ENCODE measurements around the gene KIF1A.
"Not testable (repeated sequence)": the region's sequence is repeated elsewhere in the genome, so short reads cannot be mapped to it uniquely, and the experiment has no call there.

KIF1A gene

DNA sequence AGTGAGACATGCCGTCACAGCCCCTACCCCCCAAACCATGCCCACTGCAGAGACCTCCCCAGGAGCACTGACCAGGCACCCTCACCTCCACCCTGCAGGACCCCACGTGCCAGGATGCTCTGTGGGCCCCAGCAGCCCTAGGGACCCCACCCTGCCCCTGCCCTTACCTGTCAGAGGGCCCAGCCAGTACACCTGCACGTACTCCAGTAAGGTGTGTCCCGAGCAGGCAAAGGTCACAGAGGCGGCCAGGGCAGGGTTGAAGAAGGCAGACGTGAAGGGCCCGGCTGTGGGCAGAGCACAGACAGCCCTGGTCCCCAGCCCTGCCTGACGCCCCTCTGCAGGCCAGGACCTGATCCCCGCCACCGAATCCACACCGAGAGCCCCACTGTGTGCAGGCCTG is 139.8 kb downstream of the KIF1A start:
- not testable (repeated sequence) for DNase-seq

DNA sequence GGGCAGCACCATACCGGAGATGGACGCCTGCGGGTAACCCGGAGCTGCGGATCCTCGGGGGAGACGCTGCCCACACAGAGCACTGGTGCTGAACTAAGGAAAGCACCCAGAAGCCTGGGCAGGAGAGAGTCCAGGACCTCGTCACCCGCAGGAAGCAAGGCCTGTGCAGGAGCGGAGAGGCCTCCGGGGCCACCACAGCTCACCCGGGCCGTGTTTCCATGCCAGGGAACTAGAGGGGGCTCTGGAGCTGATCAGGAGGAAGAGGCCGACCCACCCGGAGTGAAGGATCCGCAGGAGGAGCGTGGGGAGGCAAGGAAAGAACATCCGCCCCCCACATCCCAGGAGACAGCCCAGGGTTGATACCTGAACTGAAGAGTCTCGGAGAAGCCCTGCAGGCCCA is 141.1 kb downstream of the KIF1A start:
- DNase-seq, result not testable (repeated sequence)

DNA sequence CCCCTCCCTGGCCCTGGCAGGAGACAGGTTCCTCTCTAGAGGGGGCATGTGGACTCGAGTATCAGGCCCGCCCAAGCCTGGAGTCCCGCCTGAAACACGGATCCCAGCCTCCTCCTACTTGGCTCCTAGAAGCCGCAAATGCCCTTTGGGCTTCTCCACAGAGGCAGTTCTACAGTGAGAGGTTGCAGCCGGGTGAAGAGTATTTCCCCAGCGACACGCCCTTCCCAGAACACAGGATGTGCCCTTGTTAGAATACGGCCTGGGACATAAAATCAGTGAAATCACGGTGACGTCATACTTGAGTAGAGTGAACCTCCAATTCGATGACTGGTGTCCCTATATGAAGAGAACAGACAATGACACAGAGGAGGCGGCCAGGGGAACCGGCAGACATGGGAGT is 142.0 kb downstream of the KIF1A start:
- DNase-seq, result not testable (repeated sequence)

DNA sequence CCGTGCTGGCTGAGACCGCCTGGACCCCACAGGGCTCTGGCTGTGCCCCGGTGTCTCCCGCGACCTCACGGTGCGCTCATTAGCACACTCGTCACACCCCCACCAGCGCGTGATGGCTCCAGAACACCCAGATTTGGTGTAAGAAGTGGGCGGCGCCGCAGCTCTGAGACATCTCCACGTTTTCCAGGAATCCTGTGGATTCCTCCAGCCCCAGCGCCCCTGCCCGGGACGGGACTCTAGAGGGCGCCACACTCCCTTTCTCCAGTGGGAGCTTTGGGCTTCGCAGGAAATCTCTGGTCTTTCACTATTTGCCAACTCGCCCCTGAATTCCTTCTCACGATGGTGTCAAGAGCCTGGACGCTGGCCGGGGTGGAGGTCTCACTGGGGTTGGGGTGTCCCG is 144.7 kb downstream of the KIF1A start:
- DNase-seq, result not testable (repeated sequence)

DNA sequence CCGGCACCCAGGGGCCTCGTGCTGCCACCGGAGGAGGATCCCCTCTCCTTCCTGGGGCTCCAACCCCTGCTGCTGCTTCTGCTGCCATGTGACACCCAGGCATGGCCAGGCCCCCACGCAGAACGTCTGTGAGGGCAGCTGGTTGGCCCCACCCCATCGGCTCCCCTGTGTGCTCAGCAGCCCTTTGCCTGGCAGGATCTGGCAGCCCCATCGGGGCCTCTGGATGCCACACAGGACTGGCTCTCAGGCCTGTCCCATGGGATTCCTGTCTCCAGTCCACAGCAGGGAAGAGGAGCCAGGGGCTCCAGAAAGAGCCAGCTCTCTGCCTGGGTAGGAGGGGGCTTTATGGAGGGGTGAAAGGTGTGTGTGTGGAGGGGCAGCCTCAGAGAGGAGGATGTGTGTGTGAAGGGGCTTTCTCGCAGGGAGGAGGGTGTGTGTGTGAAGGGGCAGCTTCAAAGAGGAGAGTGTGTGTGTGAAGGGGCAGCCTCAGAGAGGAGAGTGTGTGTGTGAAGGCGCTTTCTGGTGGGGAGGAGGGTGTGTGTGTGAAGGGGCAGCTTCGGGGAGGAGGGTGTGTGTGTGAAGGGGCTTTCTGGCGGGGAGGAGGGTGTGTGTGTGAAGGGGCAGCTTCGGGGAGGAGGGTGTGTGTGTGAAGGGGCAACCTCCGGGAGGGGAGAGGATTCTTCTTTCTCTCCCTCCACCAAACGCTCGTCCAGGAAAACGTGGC is 145.4 kb downstream of the KIF1A start:
- DNase-seq, result not testable (repeated sequence)

DNA sequence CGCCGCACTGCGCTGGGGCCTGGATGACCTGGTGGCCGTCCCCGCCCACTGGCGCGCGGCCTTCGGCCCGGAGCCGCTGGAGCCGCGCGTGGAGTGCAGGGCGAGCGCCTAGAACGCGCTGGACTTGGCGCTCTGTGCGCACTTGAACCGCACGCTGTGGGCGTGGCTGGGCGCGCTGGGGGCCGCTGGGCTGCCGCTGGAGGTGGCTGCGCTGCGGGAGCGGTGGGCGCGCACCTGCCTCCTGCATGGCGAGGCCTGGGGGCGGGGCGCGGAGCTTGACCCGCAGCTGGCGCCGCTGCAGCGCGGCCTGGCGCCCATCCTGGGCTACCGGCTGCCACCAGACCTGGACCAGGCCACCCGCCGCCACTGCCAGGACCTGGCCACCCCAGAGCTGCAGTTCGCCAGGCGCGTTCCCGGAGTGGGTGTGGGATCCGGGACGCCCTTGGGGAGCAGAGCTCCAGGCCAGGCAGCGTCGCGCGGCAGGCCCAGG is 147.3 kb downstream of the KIF1A start:
- DNase-seq, result no peak

DNA sequence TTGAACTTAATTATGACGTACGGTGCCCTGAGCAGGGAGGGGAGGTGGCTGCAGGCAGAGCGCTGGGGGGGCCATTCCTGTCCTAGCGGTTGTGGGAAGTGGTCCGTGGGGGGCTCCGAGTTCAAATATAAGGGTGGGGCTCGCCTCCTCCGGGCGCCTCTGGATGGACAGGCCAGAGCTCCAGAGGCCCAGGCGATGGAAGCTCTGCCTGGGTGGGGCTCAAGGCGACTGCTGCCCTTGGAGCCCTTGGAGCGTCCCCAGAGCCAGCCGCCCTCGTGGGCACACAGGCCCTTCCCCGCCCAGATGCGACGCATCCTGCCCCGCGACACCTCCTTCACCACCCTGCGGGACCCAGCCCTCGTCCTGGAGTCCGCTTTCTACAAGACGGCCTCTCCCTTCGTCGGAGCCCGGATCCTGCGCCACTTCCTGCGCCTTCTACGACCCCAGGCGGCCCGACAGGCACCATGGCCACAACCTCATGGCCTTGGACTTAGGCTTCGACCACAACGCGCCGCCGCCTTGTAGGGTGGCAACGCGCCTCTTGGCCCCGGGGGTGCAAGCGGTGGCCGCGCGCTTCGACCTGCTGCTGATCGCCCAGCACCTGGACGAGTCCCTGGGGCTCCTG is 147.8 kb downstream of the KIF1A start:
- no peak for DNase-seq

DNA sequence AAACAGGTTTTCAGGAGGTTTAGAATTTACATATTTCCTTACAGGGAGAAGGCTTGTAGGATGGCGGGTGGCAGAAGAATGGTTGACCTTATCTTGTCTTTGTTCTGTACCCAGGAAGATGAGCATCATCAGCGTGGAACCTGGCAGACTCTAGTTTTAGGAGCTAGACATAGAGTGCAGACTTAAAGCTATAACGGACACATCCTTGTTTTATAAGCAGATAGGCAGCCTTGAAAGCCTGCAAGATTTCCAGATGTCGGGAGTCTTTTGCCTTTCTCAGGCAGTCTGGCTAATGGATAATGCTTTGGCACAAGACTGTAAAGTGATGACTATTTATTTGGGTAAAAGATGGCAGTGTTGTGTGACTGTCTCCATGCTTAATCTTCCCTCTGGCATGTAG is 149.1 kb downstream of the KIF1A start:
- DNase-seq, result no peak

DNA sequence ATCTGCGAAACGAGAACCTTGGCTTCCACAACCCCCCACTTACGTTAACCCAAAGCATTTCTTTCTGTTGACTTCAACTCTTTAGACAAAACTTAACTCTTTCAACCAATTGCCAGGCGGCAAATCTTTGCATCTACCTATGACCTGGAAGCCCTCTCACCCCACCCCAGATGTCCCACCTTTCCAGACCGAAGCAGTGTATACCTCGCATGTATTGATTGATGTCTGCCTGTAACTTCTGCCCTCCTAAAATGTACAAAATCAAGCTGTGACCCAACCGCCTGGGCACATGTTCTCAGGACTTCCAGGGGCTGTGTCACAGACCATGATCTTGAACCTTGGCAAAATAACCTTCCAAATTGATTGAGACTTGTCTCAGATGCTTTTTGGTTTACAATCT is 149.6 kb downstream of the KIF1A start:
- no peak for DNase-seq

DNA sequence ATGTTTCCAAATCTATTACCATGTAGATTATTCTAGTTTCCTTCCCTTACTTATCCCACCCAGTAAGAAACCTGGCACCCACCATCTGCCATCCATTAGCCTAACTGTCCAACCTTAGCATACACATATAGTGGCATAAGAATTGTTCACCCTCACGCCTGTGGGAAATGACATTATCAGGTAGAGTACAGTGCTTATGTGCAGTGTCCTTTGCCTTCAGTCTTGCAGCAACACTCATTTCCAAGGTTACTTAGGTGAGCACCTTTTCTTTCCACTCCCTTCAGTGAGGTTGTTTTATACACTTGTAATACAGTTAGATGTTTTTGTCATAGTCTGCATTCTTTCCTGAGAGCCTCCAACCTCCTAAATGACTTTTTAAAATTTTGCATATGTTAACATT is 155.4 kb downstream of the KIF1A start:
- DNase-seq, result no peak

Measured in fibroblast of skin of abdomen (primary cell).